Thyroid gland (tissue), 4 donors: ENCODE results near the gene PLXNB1.

Experiments used
- POLR2A ChIP-seq, 2 donors: fragments of 450-650 bp; IDR thresholded peaks; one replicate each; pipeline ENCODE4 v1.6.1; 2017; ENCODE audit warnings: antibody characterized with exemption in 2 of 2, mild to moderate bottlenecking in 2 of 2, moderate library complexity in 1 of 2
- TF ChIP-seq, protein P1 (sequence below), 6 experiments: fragments of 200-600 bp in 3 of 6; fragments of 450-650 bp in 3 of 6; sonication (generic) in 3 of 6; IDR thresholded peaks; one replicate each; pipeline ENCODE4 v1.5.1; 2016 to 2019; ENCODE audit warnings: antibody characterized with exemption in 6 of 6, mild to moderate bottlenecking in 2 of 6, inconsistent platforms in 1 of 6, moderate library complexity in 1 of 6

- TF ChIP-seq, protein P1, sequence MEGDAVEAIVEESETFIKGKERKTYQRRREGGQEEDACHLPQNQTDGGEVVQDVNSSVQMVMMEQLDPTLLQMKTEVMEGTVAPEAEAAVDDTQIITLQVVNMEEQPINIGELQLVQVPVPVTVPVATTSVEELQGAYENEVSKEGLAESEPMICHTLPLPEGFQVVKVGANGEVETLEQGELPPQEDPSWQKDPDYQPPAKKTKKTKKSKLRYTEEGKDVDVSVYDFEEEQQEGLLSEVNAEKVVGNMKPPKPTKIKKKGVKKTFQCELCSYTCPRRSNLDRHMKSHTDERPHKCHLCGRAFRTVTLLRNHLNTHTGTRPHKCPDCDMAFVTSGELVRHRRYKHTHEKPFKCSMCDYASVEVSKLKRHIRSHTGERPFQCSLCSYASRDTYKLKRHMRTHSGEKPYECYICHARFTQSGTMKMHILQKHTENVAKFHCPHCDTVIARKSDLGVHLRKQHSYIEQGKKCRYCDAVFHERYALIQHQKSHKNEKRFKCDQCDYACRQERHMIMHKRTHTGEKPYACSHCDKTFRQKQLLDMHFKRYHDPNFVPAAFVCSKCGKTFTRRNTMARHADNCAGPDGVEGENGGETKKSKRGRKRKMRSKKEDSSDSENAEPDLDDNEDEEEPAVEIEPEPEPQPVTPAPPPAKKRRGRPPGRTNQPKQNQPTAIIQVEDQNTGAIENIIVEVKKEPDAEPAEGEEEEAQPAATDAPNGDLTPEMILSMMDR (IDR thresholded peaks at IDR 0.05), result no peak
- no peak for TF ChIP-seq POLR2A (IDR thresholded peaks at IDR 0.05)
Observed at GRCh38 chr3:48430708-48431101, 819 bp upstream of the PLXNB1 start.
